GM10248 (cell line): Measurements from ENCODE around the gene TRIM54.

Experiments
- CTCF ChIA-PET: fragments of 300-600 bp; sonication (Branson Sonifier 250); formaldehyde crosslinking; extraction: SDS; loops from one replicate; lab custom pipeline; 2021; ENCODE audit warnings: antibody characterized with exemption; lab: Yijun Ruan, JAX
- POLR2A ChIA-PET: fragments of 350-650 bp; sonication (Branson Sonifier 250); formaldehyde crosslinking; extraction: SDS; loops from one replicate; lab custom pipeline; 2020; ENCODE audit warnings: antibody characterized with exemption; lab: Yijun Ruan, JAX
- DNase-seq: peaks from one replicate; pipeline ENCODE4 v3.0.0; 2012; ENCODE audit errors: extremely low spot score
- TF ChIP-seq, protein P1 (sequence below): IDR thresholded peaks from 2 replicates; pipeline ENCODE4 v1.5.1; 2012; ENCODE audit warnings: mild to moderate bottlenecking, low read depth; ENCODE audit errors: extremely low read depth, missing control alignments, control extremely low read depth

Gene TRIM54

DNA sequence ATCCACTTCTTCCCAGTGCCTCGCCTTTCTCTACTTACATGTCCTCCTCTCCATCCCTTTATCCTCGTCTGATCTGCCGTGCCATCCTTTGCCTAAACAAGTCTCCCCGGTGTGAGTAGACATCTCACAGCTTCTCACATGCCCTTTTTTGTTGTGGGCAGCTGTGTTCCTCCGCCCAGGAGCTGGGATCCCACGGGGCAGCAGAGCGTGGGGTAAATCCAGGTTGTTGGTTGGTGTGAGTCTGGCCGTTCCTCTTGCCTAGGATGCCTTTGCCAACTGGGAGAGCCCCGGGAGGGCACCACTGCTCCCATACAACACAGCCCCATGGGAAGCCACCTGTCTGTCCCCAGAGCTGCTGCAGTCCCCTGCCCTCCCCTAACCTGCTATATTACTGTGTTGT is 41.8 kb upstream of the TRIM54 start:
- ChIA-PET CTCF (interaction anchor here (2.3 to 4.1 kb wide), 2 partner anchors 9 to 39 kb away, joined by 5 to 14 read pairs; no protein-coding TSS in a partner anchor), POLR2A (no interaction called here)
- TF ChIP-seq, protein P1, sequence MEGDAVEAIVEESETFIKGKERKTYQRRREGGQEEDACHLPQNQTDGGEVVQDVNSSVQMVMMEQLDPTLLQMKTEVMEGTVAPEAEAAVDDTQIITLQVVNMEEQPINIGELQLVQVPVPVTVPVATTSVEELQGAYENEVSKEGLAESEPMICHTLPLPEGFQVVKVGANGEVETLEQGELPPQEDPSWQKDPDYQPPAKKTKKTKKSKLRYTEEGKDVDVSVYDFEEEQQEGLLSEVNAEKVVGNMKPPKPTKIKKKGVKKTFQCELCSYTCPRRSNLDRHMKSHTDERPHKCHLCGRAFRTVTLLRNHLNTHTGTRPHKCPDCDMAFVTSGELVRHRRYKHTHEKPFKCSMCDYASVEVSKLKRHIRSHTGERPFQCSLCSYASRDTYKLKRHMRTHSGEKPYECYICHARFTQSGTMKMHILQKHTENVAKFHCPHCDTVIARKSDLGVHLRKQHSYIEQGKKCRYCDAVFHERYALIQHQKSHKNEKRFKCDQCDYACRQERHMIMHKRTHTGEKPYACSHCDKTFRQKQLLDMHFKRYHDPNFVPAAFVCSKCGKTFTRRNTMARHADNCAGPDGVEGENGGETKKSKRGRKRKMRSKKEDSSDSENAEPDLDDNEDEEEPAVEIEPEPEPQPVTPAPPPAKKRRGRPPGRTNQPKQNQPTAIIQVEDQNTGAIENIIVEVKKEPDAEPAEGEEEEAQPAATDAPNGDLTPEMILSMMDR: no peak
- DNase-seq: no peak

DNA sequence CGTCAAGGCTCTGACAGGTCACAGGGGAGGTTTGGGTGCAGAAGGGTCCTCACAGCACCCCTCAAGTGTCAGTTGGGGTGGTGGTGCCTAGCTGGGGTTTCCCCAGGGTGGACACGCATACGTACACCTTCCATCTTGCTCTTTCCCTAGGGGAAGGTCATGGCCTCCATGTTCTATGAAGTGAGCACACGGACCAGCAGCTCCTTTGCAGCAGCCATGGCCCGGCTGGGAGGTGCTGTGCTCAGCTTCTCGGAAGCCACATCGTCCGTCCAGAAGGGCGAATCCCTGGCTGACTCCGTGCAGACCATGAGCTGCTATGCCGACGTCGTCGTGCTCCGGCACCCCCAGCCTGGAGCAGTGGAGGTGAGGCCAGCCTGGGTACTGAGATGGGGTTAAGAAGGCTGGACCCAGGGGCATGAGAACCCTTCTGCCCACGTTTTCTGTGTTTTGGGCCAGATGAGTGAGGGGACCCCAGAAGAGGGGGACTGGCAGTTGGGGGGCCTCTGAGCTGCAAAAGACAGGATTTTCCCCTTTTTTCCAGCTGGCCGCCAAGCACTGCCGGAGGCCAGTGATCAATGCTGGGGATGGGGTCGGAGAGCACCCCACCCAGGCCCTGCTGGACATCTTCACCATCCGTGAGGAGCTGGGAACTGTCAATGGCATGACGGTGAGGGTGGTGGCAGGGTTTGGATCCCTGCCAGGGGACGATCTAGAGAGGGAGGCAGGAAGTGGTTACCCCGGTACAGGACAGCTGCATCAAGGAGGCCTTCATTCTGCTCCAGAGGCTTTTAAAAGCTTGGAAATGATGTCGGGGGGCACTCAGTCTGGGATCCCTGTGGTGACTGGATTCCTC is 40.2 kb upstream of the TRIM54 start:
- CTCF ChIA-PET: interaction anchor here (0.8 to 4.1 kb wide), 5 partner anchors 9 to 142 kb away, joined by 3 to 14 read pairs (median 4); no protein-coding TSS in a partner anchor
- DNase-seq: no peak
- TF ChIP-seq, protein P1: no peak
- POLR2A ChIA-PET: interaction anchor here (0.6 kb wide), 1 partner anchor 24 kb away, joined by 3 read pairs; no protein-coding TSS in a partner anchor

DNA sequence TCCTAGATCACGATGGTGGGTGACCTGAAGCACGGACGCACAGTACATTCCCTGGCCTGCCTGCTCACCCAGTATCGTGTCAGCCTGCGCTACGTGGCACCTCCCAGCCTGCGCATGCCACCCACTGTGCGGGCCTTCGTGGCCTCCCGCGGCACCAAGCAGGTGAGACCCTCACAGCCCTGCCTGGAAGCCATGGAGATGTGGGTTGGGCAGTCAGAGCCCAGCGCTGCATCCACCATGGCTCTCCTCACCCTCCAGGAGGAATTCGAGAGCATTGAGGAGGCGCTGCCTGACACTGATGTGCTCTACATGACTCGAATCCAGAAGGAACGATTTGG is 39.6 kb upstream of the TRIM54 start:
- CTCF ChIA-PET: interaction anchor here (1.0 to 4.1 kb wide), 4 partner anchors 8 to 37 kb away, joined by 3 to 14 read pairs (median 4); no protein-coding TSS in a partner anchor
- TF ChIP-seq, protein P1: no peak
- DNase-seq: no peak
- POLR2A ChIA-PET: no interaction called here

GRCh38 chr2:27243391-27244130 is 38.7 kb upstream of the TRIM54 start:
- TF ChIP-seq, protein P1: no peak
- no peak for DNase-seq
- ChIA-PET POLR2A (no interaction called here), CTCF (interaction anchor here (4.1 kb wide), 1 partner anchor 36 kb away, joined by 14 read pairs; no protein-coding TSS in a partner anchor)

- CTCF ChIA-PET: interaction anchor here (1.6 kb wide), 1 partner anchor 34 kb away, joined by 6 read pairs; no protein-coding TSS in a partner anchor
- DNase-seq: no peak
- TF ChIP-seq, protein P1: no peak
- POLR2A ChIA-PET: no interaction called here
Observed at GRCh38 chr2:27245116-27245515, 37.1 kb upstream of the TRIM54 start.

DNA sequence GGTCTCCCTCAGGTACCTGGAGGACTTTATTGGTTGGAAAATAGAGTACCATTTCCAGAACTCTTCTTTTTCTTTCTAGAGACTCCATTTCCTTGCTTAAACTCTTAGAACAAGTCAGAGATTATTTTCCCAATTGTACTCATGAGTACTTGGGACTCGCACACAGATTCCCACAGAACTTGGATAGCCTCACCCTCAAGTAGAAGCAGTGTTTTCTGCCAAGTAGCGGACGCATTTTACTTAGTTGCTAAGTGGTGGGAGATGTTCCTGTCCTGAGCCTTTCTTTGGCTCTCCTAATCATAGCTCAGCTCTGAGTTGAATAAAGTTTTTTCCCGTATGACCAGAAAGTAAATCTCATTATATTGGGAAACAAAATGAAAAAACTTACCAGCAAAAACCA is 36.6 kb upstream of the TRIM54 start:
- TF ChIP-seq, protein P1: no peak
- ChIA-PET CTCF (interaction anchor here (1.6 kb wide), 1 partner anchor 34 kb away, joined by 6 read pairs; no protein-coding TSS in a partner anchor), POLR2A (no interaction called here)
- DNase-seq: no peak
